NCI-H1048 (cell line): Measurements from ENCODE around the gene STRC.
"Not testable (repeated sequence)": the region's sequence is repeated elsewhere in the genome, so short reads cannot be mapped to it uniquely, and the experiment has no call there.

Experiments
- DNase-seq: peaks from one replicate; lab custom pipeline; 2025; lab: John Stamatoyannopoulos, UW

Gene STRC

GRCh38 chr15:43563793-43564192 is 54.8 kb downstream of the STRC start:
- not testable (repeated sequence) for DNase-seq

GRCh38 chr15:43562753-43563152 is 55.8 kb downstream of the STRC start:
- not testable (repeated sequence) for DNase-seq

GRCh38 chr15:43552986-43553385 is 65.6 kb downstream of the STRC start:
- no peak for DNase-seq

GRCh38 chr15:43552256-43552655 is 66.3 kb downstream of the STRC start:
- no peak for DNase-seq

- no peak for DNase-seq
Observed at GRCh38 chr15:43550527-43551363, 67.9 kb downstream of the STRC start.
